Mesendoderm (in vitro differentiated cells): ENCODE data around the gene INSIG2.

Experiments
- DNase-seq: peaks from one replicate; pipeline ENCODE4 v3.0.0; 2013
- H2AK5ac ChIP-seq: 2 replicates; pipeline ENCODE4 v1.6.1; 2013; ENCODE audit warnings: low read length, inconsistent platforms
- H2BK120ac ChIP-seq: 2 replicates; pipeline ENCODE4 v1.6.1; 2013; ENCODE audit warnings: low read depth, mild to moderate bottlenecking, low read length, moderate library complexity, mixed read lengths
- H2BK15ac ChIP-seq: replicated peaks from 2 replicates; pipeline ENCODE4 v1.6.1; 2013; ENCODE audit warnings: low read depth, mild to moderate bottlenecking, moderate library complexity
- H2BK5ac ChIP-seq: 2 replicates; pipeline ENCODE4 v1.6.1; 2013; ENCODE audit warnings: low read length, inconsistent platforms
- H3K18ac ChIP-seq: 2 replicates; pipeline ENCODE4 v1.6.1; 2013; ENCODE audit warnings: mild to moderate bottlenecking, low read length, mixed read lengths
- H3K23ac ChIP-seq: one replicate; pipeline ENCODE4 v1.6.1; 2013; ENCODE audit warnings: low read length
- H3K27ac ChIP-seq: 2 replicates; pipeline ENCODE4 v1.5.1; 2013; ENCODE audit warnings: low read depth, mild to moderate bottlenecking, inconsistent platforms, low read length, moderate library complexity
- H3K27me3 ChIP-seq: 2 replicates; pipeline ENCODE4 v1.6.1; 2013; ENCODE audit warnings: low read length, control low read depth, mild to moderate bottlenecking, inconsistent platforms; ENCODE audit not compliant: insufficient read depth, poor library complexity
- H3K36me3 ChIP-seq: 2 replicates; pipeline ENCODE4 v1.6.1; 2013; ENCODE audit warnings: low read length, inconsistent platforms; ENCODE audit not compliant: control insufficient read depth, insufficient read depth
- H3K4ac ChIP-seq: one replicate; pipeline ENCODE4 v1.6.1; 2013; ENCODE audit warnings: low read depth, mild to moderate bottlenecking, low read length, moderate library complexity
- H3K4me1 ChIP-seq: 2 replicates; pipeline ENCODE4 v1.6.1; 2013; ENCODE audit warnings: low read depth, low read length, inconsistent platforms; ENCODE audit not compliant: control insufficient read depth
- H3K4me2 ChIP-seq: 2 replicates; pipeline ENCODE4 v1.6.1; 2013; ENCODE audit warnings: low read length
- H3K4me3 ChIP-seq: 2 replicates; pipeline ENCODE4 v1.5.1; 2013; ENCODE audit warnings: mild to moderate bottlenecking, low read length
- H3K56ac ChIP-seq: one replicate; pipeline ENCODE4 v1.6.1; 2013; ENCODE audit warnings: low read length
- H3K79me1 ChIP-seq: 2 replicates; pipeline ENCODE4 v1.6.1; 2013; ENCODE audit warnings: low read length, inconsistent platforms
- H3K79me2 ChIP-seq: 2 replicates; pipeline ENCODE4 v1.6.1; 2013; ENCODE audit warnings: mild to moderate bottlenecking, low read length; ENCODE audit not compliant: control insufficient read depth, insufficient read depth
- H3K9ac ChIP-seq: 2 replicates; pipeline ENCODE4 v1.6.1; 2013; ENCODE audit warnings: low read length, inconsistent platforms
- H4K5ac ChIP-seq: one replicate; pipeline ENCODE4 v1.6.1; 2013; ENCODE audit warnings: low read length
- H4K8ac ChIP-seq: one replicate; pipeline ENCODE4 v1.6.1; 2013; ENCODE audit warnings: low read depth, mild to moderate bottlenecking, control low read depth, low read length, moderate library complexity
- WGBS: extraction: QIAGEN DNeasy Blood & Tissue Kit; methylation state at CpG from one replicate; pipeline ENCODE4 v1.1.7; 2013; ENCODE audit warnings: low lambda C conversion rate, missing lambda C conversion rate; ENCODE audit not compliant: insufficient coverage; ENCODE audit errors: extremely low coverage; 5-methylcytosine and 5-hydroxymethylcytosine counted together

INSIG2 gene

GRCh38 chr2:118050974-118051373, 37.3 kb upstream of the INSIG2 start:
- WGBS, result 100% methylated on average over 1 of the region's 2 CpGs
- H3K4me3 ChIP-seq, result no peak overlapping the region
- H3K36me3 ChIP-seq, result no peaks in the 10 kb centered on the region
- H3K4me2 ChIP-seq, result no peak overlapping the region
- H4K5ac ChIP-seq, result no peak overlapping the region
- no peak overlapping the region for H4K8ac ChIP-seq
- no peak overlapping the region for H3K56ac ChIP-seq
- no peaks in the 10 kb centered on the region for H3K27me3 ChIP-seq
- H3K4me1 ChIP-seq, result peaks cover 6% of the 10 kb centered on the region
- H3K4ac ChIP-seq, result no peak overlapping the region
- no peak for DNase-seq
- H3K79me1 ChIP-seq, result no peaks in the 10 kb centered on the region
- H2BK15ac ChIP-seq, result no peak overlapping the region
- H3K23ac ChIP-seq, result no peak overlapping the region
- H3K18ac ChIP-seq, result no peak overlapping the region
- no peaks in the 10 kb centered on the region for H3K79me2 ChIP-seq
- H2BK120ac ChIP-seq, result no peak overlapping the region
- H3K9ac ChIP-seq, result no peak overlapping the region
- H2AK5ac ChIP-seq, result no peak overlapping the region
- no peak overlapping the region for H3K27ac ChIP-seq
- H2BK5ac ChIP-seq, result no peak overlapping the region

- Histone ChIP-seq H3K9ac (no peak overlapping the region), H3K79me1 (no peaks in the 10 kb centered on the region), H3K4me3 (no peak overlapping the region), H3K36me3 (no peaks in the 10 kb centered on the region), H3K4me2 (no peak overlapping the region), H2BK15ac (no peak overlapping the region), H3K27ac (no peak overlapping the region), H3K18ac (no peak overlapping the region), H2BK5ac (no peak overlapping the region), H3K23ac (no peak overlapping the region), H3K4me1 (peaks cover 11% of the 10 kb centered on the region), H2BK120ac (no peak overlapping the region), H4K8ac (no peak overlapping the region), H3K4ac (no peak overlapping the region), H4K5ac (no peak overlapping the region), H3K27me3 (no peaks in the 10 kb centered on the region), H2AK5ac (no peak overlapping the region), H3K79me2 (no peaks in the 10 kb centered on the region), H3K56ac (no peak overlapping the region)
- no CpG with 5 or more reads among the region's 3 CpGs for WGBS
- no peak for DNase-seq
These were observed 36.4 kb upstream of the INSIG2 start for GRCh38 chr2:118051826-118052358.

GRCh38 chr2:118052474-118052873, 35.8 kb upstream of the INSIG2 start:
- no peak overlapping the region for H3K9ac ChIP-seq
- H3K4me3 ChIP-seq, result no peak overlapping the region
- H3K23ac ChIP-seq, result no peak overlapping the region
- H2BK120ac ChIP-seq, result no peak overlapping the region
- H3K27me3 ChIP-seq, result no peaks in the 10 kb centered on the region
- no peak overlapping the region for H3K27ac ChIP-seq
- no peak overlapping the region for H3K4ac ChIP-seq
- no peak overlapping the region for H2AK5ac ChIP-seq
- no CpG with 5 or more reads among the region's 2 CpGs for WGBS
- no peaks in the 10 kb centered on the region for H3K36me3 ChIP-seq
- no peak for DNase-seq
- no peak overlapping the region for H3K4me2 ChIP-seq
- H4K8ac ChIP-seq, result no peak overlapping the region
- H3K79me1 ChIP-seq, result no peaks in the 10 kb centered on the region
- H3K4me1 ChIP-seq, result peaks cover 11% of the 10 kb centered on the region
- no peak overlapping the region for H3K56ac ChIP-seq
- no peaks in the 10 kb centered on the region for H3K79me2 ChIP-seq
- H2BK5ac ChIP-seq, result no peak overlapping the region
- no peak overlapping the region for H2BK15ac ChIP-seq
- H3K18ac ChIP-seq, result no peak overlapping the region
- no peak overlapping the region for H4K5ac ChIP-seq

- peaks cover 11% of the 10 kb centered on the region for H3K4me1 ChIP-seq
- no peak overlapping the region for H3K18ac ChIP-seq
- H3K9ac ChIP-seq, result no peak overlapping the region
- H3K79me1 ChIP-seq, result no peaks in the 10 kb centered on the region
- no peak overlapping the region for H2BK5ac ChIP-seq
- no peak for DNase-seq
- no peak overlapping the region for H3K56ac ChIP-seq
- no CpG with 5 or more reads among the region's 7 CpGs for WGBS
- no peak overlapping the region for H2AK5ac ChIP-seq
- no peak overlapping the region for H4K8ac ChIP-seq
- H3K79me2 ChIP-seq, result no peaks in the 10 kb centered on the region
- H4K5ac ChIP-seq, result no peak overlapping the region
- H2BK120ac ChIP-seq, result no peak overlapping the region
- no peak overlapping the region for H3K27ac ChIP-seq
- H2BK15ac ChIP-seq, result no peak overlapping the region
- no peak overlapping the region for H3K23ac ChIP-seq
- no peaks in the 10 kb centered on the region for H3K27me3 ChIP-seq
- no peak overlapping the region for H3K4me2 ChIP-seq
- no peak overlapping the region for H3K4ac ChIP-seq
- H3K4me3 ChIP-seq, result no peak overlapping the region
- no peaks in the 10 kb centered on the region for H3K36me3 ChIP-seq
These were observed 34.6 kb upstream of the INSIG2 start for GRCh38 chr2:118053681-118054080.

GRCh38 chr2:118054213-118055008, 33.9 kb upstream of the INSIG2 start:
- no peak overlapping the region for H2BK5ac ChIP-seq
- H3K18ac ChIP-seq, result no peak overlapping the region
- H3K4ac ChIP-seq, result peak overlapping the region; percentile 66
- no peak overlapping the region for H3K4me2 ChIP-seq
- H3K56ac ChIP-seq, result peak overlapping the region; percentile 47
- H4K5ac ChIP-seq, result no peak overlapping the region
- no peaks in the 10 kb centered on the region for H3K79me2 ChIP-seq
- no peak overlapping the region for H3K23ac ChIP-seq
- H2BK120ac ChIP-seq, result no peak overlapping the region
- H2BK15ac ChIP-seq, result peak overlapping the region; percentile 4
- no peak overlapping the region for H3K4me3 ChIP-seq
- no CpG with 5 or more reads among the region's 3 CpGs for WGBS
- H3K27me3 ChIP-seq, result no peaks in the 10 kb centered on the region
- DNase-seq, result no peak
- no peak overlapping the region for H4K8ac ChIP-seq
- H3K4me1 ChIP-seq, result peaks cover 11% of the 10 kb centered on the region
- H3K36me3 ChIP-seq, result no peaks in the 10 kb centered on the region
- no peak overlapping the region for H3K27ac ChIP-seq
- no peaks in the 10 kb centered on the region for H3K79me1 ChIP-seq
- H3K9ac ChIP-seq, result no peak overlapping the region
- no peak overlapping the region for H2AK5ac ChIP-seq
